Stimulated activated CD8-positive, alpha-beta memory T cell treated with anti-CD3 and anti-CD28 coated beads, Interleukin-4, amount 100 ng/mL, for 24 hours (primary cell): Measurements from ENCODE around the gene KNG1.

Source experiments
- DNase-seq: peaks from one replicate; pipeline ENCODE4 v3.0.0-alpha.2; 2020; ENCODE audit warnings: low read depth

KNG1 gene

DNA sequence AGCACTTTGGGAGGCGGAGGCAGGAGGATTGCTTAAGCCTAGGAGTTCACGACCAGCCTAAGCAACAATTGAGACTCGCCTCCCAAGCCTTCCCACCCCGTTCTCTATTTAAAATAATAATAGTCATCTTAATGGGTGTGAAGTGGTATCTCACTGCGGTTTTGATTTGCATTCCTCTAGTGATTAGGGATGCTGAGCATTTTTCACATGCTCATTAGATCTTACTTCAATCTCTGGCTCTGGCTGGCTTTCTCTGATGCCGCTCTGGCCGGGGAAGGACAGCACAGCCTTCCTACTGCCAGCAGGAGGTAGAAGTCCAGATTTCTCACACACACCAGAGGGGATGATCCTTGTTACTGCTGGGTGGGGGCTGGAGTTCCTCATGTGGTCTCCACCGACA lies 58.8 kb downstream of the KNG1 start:
- no peak for DNase-seq

DNA sequence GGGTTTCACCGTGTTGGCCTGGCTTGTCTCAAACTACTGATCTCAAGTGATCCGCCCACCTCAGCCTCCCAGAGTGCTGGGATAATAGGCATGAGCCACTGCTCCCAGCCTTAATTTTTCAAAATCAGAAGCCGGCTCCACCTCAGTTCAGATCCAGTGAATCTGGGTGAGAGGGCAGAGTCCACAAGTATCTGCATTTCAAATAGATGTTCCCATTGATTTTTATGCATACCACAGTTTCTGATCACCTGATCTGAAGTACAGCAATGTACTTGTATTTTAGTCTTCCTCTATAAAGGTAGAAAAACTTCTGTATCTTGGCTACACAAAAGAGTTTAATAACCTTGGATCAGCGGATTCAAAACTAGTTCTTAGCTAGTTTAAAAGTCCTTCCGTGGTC lies 62.0 kb downstream of the KNG1 start:
- no peak for DNase-seq

DNA sequence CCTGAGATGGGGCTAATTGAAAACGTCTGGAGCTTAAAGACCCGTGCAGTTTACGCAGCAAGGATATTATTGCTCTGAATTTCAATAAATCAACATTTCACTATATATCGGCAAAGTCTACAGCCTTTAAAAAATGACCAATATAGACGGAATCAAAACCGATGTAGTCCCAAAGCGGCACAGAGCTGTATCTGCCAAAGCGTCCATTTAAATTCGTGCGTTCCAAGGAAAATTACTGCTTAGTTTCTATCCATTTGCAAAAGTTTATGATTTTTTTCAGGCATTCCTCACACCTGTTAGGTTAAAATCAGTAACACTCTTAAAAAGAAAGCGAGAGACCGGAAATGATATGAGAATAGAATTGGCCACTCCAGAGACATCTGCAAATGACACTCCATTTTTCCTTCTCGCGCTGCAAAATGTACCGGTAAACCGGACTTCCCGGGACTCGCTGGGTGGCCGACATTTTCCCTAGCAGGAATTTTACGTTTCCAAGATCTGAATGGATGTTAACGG lies 65.4 kb downstream of the KNG1 start:
- DNase-seq: no peak

DNA sequence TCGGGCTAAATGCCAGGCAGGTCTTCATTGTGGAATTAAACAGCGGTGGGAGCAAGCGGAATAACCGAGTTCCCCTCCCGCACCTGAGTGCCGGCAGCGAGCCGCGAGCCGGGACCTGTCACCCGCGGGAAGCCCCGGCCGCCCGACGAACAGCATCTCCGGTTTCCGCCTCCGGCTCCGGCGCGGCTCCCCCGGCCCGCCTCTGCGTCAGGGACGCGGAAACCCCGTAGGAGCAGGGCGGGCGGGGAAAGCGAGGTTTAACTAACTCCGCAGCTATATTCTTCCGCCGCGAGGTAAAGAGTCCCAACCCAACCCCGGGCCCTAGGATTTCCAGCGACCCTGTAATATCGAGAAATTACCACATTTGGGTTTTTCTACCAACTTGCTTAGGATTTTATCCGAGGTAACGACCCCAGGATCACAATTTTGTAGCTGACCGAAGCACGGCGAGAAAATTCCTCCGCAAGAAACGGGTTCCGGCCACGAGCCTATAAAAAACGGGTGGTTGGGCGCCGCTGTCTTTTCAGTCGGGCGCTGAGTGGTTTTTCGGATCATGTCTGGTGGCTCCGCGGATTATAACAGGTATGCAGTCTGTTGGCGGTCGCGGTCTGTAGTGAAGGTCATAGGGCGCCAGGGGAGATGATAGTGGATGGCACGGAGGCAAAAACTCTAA lies 66.0 kb downstream of the KNG1 start, which contains the start of gene EIF4A2:
EIF4A2 (plus strand) TSS at position 520 of the 673 bp plus-strand sequence; CDS start at position 554, 34 bp downstream.
- DNase-seq: peak; percentile 83

DNA sequence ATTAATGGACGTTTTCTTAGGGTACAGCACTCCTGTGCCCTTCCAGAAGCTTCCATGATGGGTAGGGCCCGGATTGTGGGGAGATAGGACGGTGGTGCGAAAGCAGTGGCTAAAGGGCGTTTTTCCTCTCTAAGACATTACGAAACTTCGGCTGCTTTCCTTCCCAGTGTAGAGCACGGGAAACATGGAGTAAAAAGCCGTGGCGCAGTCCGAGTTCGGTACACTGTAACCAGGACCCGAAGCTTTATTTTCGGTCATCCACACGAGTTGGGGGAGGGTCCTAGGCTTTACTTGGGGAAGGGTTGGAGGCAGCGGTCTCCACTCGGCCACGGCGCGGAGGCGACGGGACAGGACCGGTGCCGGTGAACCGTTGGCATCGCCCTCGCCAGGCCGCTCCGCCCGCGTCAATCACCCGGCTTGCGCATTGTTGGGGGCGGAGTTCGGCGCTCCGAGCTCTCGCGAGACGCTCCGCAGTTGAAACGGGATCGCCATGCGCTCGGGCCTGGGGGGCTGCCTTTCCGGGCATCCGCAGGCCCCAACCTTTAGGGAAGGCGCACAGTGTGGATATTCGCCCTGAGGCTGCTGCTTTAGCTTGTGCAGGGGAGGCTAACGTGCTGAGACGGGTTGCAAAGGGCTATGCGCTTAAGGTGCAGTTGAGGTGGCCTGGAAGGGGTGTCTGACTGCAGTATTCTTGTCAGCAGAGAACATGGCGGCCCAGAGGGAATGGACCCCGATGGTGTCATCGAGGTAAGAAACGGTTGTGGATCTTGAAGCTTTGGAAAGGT lies 66.8 kb downstream of the KNG1 start:
- peak; percentile 59 for DNase-seq

GRCh38 chr3:186784820-186785494 lies 67.8 kb downstream of the KNG1 start:
- DNase-seq: no peak

- no peak for DNase-seq
Measured at GRCh38 chr3:186785495-186786018, 68.4 kb downstream of the KNG1 start.

DNA sequence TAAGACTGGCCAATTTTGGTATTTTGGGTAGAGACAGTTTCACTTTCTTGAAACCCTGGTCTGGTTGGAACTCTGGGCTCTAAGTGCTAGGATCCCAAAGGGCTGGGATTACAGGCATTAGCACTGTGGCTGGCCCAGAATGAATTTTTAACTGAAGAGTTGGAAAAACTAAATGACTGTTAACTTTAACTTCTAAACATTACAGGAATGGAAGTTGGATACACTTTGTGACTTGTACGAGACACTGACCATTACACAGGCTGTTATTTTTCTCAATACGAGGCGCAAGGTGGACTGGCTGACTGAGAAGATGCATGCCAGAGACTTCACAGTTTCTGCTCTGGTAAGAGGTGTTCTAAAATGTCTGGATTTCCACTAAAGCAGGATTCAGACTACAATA lies 69.8 kb downstream of the KNG1 start:
- DNase-seq: no peak

DNA sequence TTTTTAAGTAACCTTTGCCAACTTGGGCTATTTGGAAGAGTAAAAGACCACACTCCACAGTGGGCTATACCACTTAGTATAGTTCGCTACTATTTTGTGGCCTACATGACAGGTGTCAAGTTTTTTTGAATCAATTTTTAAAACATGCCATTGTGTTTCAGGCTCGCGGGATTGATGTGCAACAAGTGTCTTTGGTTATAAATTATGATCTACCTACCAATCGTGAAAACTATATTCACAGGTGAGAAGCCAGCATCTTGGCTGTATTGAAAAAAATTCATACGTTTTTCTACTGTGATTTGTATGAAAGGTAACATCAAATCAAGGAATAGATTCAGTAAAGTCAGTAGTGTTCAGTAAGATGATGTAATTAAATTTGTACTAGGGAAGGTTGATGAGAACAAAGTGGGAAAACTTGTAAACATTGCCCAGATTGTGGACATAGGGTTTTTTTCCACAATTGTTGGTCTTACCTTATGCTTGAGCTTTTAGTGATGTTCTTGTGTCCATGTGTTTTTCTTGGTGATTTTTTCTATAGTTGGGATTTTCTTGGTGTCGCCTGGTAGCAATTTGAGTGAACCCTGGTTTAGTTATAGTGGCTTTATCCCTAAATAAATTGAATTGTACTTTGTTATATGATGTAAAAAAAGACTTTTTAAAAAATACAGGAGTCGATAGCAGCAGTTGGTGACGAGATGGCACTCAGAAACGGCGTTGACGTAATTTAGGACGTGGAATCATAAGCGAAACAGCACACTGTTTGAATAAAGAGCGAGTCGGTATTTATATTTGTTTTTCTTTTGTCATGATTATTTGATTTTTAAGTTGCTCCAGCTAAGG lies 70.7 kb downstream of the KNG1 start:
- DNase-seq: no peak

DNA sequence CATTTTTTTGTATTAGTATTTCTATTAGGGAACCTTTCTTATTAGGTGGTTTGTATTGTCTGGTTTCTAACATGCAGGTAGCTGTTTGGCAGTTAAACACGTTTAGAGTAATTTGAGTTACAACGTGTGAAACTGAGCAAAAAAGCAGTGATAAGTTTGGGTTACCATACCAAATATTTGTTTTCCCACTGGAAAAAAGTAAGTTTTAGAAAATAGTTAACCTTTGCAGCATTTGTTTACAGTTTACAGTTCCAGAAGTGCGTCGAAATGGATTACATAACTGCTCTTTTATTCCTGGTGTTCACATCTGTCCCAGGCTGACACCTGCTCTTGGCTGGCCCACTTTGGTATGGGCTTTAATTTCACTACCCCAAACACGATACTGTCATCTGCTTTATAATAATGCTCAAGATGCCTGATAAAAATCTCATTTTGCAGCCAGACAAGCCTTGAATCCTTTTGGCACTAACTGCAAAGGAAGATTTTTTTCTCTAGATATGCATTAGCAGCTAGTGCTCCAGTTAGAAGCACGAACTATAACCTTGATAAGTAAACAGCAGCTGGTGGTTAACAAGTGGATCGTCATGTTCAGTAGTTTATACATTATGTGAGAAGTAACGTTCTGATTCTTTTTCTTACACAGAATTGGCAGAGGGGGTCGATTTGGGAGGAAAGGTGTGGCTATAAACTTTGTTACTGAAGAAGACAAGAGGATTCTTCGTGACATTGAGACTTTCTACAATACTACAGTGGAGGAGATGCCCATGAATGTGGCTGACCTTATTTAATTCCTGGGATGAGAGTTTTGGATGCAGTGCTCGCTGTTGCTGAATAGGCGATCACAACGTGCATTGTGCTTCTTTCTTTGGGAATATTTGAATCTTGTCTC lies 71.6 kb downstream of the KNG1 start:
- DNase-seq: no peak

DNA sequence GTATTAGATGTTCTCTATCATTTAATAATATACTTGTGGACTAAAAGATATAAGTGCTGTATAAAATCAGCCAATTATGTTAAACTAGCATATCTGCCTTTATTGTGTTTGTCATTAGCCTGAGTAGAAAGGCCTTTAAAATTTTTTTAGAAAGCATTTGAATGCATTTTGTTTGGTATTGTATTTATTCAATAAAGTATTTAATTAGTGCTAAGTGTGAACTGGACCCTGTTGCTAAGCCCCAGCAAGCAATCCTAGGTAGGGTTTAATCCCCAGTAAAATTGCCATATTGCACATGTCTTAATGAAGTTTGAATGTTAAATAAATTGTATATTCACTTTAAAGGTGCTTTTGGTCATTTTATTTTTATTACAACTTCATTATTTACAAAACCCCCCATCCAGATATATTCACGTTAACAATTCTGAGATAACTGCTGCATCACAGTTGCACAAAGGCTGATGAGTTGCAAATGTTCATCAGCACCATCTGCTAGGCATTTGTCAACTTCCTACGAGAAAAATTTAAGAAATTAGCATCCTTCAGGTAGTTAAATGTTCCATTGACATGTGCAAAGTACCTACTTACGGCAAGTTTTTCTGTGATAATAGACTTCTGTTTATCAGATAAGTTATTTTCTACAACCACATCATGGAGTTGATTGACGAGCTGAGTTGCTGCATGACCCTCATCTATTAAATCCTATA lies 72.5 kb downstream of the KNG1 start:
- DNase-seq: no peak

DNA sequence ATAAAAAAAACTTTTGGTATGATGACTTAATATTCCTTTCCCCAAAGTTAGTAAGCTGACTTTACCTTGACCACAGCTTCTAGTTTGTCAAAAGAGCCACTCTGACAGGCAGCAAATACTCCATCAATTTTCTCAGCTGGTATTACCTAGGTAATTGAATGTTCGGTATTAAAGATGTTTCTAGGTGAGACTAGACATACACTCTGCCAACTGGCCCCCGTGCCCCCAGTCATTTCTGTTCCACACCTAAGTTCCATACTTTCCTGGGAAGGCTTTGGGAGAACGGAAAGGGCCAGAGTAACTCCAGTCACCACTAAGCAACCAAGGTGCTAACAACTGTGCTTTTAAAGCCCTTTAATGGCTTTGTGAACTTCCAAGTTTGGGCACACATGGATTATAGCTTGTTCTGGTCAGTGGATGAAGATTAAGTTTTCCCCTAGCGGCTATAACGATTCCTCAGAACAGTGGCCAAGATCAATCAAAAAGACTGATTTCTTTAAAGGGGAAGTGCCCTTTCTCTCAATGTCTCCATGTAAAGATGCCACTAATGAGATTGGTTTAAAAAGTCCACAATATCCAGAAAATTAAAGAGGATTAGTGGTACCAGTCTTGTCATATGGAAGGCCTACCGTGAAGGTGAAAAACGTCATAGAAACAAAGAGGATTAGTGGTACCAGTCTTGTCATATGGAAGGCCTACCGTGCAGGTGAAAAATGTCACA lies 73.3 kb downstream of the KNG1 start:
- no peak for DNase-seq
